Choroid plexus epithelial cell (primary cell): ENCODE measurements around the gene KCNK5.

Experiments used
- DNase-seq: peaks from one replicate; pipeline ENCODE4 v3.0.0-alpha.2; 2010; ENCODE audit warnings: low read depth
- H3K4me3 ChIP-seq: 2 replicates; pipeline ENCODE4 v1.5.1; 2011; ENCODE audit warnings: low read depth, mild to moderate bottlenecking, control low read depth, low read length, moderate library complexity
- TF ChIP-seq, protein P1 (sequence below): conservative IDR thresholded peaks from 2 replicates; pipeline ENCODE4 v1.5.1; 2011; ENCODE audit warnings: low read depth, mild to moderate bottlenecking, control low read depth, inconsistent platforms, low read length, moderate library complexity

The KCNK5 gene

DNA sequence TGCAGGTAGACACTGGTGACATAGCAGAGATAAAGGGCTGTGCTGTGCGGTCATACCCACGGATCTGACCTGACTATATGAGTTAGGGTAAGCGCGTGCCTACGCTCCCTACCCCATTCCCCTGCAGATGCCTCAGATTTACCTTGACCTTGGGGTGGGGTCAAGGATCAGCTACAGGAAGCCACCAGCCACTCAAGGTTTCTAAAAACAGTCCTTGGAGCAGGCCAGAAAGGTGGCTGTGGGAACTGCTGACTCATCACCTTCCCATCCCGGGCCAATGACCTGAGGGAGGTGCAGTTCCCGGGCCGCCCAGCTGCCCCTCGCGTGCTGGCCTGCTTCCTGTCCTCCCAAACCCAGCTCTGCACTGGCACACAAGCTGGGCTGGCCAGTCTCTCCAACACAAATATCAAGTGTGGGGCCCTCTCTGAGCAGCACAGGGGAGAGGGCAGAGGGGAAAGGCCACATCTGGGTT is 23.0 kb downstream of the KCNK5 start:
- no peak for DNase-seq
- TF ChIP-seq, protein P1, sequence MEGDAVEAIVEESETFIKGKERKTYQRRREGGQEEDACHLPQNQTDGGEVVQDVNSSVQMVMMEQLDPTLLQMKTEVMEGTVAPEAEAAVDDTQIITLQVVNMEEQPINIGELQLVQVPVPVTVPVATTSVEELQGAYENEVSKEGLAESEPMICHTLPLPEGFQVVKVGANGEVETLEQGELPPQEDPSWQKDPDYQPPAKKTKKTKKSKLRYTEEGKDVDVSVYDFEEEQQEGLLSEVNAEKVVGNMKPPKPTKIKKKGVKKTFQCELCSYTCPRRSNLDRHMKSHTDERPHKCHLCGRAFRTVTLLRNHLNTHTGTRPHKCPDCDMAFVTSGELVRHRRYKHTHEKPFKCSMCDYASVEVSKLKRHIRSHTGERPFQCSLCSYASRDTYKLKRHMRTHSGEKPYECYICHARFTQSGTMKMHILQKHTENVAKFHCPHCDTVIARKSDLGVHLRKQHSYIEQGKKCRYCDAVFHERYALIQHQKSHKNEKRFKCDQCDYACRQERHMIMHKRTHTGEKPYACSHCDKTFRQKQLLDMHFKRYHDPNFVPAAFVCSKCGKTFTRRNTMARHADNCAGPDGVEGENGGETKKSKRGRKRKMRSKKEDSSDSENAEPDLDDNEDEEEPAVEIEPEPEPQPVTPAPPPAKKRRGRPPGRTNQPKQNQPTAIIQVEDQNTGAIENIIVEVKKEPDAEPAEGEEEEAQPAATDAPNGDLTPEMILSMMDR = no peak
- no peak overlapping the region for H3K4me3 ChIP-seq

DNA sequence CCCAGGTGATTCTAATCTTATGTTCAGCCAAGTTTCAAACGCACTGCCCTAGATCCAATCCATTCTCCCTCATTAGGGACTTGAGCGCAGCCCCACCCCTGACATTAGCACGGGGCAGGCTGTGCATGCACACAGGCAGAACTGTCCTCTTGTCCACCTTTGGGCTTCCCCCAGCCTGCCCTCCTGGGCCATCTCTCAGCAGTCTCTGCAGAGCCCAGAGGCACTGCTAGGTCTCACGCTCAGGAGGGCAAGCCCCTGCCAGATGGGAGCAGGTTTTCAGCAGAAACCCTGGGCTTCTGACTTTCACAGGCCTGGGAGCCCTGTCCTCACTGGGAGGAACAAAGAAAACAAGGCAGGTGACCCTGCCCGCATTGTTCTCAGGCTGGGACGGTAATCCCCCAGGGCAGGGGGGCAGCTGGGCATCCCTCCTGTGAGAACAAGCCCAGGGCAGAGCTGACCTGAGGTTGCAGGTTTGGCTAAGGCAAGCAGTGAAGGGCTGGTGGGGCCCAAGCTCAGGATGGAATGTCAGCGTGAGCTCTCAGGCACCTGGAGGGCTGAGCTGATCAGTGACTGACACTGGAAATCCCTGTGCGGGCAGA is 24.5 kb downstream of the KCNK5 start:
- no peak overlapping the region for H3K4me3 ChIP-seq
- DNase-seq = no peak
- TF ChIP-seq, protein P1 = no peak

DNA sequence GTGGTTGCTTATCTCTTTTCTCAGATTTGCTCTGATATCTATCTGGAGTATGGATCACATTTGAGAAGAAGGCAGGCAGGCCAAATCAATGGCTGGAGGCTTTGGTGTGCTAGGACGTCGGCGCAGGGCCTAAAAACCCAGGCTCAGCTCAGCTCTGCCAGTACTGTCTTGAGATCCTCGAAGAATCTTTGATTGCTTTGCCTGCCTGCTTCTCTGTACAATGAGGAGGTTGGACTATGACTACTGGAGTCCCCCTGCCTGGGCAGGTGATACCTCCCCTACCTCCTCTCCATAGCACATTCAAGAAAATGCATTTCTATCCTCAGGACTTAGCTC is 25.1 kb downstream of the KCNK5 start:
- no peak overlapping the region for H3K4me3 ChIP-seq
- no peak for DNase-seq
- TF ChIP-seq, protein P1 = no peak

DNA sequence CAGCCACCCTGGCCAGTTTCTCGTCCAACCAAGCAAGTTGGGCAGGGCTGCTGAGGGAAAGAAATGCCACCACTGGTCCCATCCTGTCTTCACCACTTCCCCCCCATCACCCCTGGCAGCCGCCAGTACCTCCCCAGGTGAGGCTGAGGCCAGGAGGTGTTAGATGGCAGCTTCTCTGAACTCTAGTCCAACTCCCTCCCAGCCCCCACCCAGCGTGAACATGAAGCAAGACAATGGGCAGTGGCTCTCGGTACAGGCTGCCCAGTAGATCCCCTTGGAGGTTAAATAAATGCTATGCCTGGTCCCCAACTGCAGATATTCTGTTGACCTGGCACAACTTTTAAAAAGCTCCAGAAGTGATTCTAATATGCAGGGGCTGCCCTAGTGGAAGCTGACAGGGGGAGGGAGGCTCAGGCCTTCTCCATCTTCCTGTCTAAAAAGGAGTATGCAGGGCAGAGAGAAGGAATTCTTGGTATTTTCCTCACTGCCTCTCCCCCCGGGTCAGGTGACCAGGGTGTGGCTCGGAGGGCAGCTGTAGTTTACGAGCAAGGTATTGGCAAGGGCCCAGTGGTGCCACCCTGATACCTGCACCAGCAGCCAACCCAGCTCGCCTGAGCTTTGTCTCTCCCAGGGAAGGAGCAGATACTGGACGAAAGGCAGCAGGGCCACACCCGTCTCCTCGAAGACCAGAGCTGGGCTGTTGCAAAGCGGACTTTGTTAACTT is 25.7 kb downstream of the KCNK5 start:
- DNase-seq = no peak
- no peak overlapping the region for H3K4me3 ChIP-seq
- TF ChIP-seq, protein P1 = no peak

DNA sequence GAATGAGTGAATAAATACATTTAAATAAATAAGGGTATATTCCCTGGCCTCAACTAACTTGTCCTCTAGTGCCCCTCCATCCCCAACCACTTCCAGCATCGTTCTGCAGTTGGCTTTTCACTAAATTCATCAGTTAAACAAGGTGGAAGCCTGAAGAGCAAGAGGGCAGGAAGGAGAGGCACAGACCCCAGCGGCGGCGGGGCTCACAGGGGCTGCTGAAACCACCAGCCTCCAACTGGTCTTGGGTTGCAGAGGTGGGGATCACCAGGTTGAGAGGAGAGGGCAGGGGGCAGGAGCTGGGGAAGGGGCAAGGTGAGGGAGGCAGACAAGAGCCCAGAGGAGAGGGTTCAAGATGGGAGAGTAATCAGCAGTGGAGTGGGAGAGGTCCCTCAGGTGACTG is 27.1 kb downstream of the KCNK5 start:
- TF ChIP-seq, protein P1 = no peak
- H3K4me3 ChIP-seq = no peak overlapping the region
- no peak for DNase-seq

DNA sequence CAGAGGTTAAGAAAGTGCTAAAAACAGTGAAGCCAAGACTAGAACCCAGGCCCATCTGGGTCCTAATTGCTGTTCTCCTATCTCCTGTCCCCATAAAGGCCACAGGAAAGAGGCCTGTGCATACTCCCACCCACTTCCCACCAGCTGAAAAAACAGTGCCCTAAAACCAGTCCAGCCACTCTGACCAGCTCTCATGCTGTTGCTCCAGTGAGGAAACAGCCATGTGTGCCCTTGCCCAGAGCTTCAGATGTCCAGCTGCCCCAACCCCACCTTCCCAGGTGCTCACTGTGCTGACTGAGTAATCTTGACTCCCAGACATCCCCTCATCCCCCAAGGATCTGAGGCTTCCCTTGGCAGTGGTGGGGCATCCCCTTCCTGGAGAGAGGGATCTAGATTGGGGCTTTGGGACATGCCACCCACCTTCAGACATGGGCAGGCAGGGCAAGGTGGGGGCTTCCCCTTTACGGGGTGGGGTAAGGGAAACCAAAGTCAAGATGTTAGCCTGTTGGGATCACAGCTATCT is 28.7 kb downstream of the KCNK5 start:
- TF ChIP-seq, protein P1 = no peak
- no peak overlapping the region for H3K4me3 ChIP-seq
- DNase-seq = no peak

DNA sequence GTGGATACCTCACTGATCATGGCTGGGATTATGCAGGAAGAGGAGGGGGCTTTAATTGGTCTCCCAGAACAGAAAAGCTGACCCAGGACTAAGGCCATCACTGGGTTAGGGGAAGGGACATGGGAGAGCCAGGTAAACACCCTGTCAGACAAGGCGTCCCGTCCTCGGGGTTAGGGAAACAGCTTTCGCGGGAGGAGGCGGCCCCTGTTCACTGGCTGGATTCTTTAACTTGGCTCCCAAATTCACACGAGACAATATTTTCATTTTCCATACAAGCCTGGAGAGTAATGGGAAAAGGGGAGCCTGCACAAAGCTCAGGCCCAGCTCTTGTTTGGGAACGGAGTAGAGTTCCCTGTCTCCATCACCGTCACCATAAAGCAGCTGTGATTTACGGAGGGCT is 29.3 kb downstream of the KCNK5 start:
- no peak for DNase-seq
- TF ChIP-seq, protein P1 = no peak
- H3K4me3 ChIP-seq = no peak overlapping the region
